ENCODE measurements around the gene FN1. TPM values are rescaled to one million over a fixed set of nuclear protein-coding genes. Genes with fewer than 3 reads are reported as not detected.

The FN1 gene
- total RNA-seq, 1 experiment from 2014 or later = 11.1 TPM

- TF ChIP-seq ATF3 (IDR thresholded peaks at IDR 0.05) = no peak
- TF ChIP-seq ZNF274 (IDR thresholded peaks at IDR 0.05; ENCODE audit: low read depth, low read length) = no peak
- no peak for TF ChIP-seq POLR2A (IDR thresholded peaks at IDR 0.05; ENCODE audit: borderline replicate concordance, extremely low read depth, insufficient read depth, insufficient read length)
- TF ChIP-seq TCF7L2 (IDR thresholded peaks at IDR 0.05; ENCODE audit: borderline replicate concordance, extremely low read depth, insufficient read depth, insufficient read length) = no peak
- TF ChIP-seq CEBPB (IDR thresholded peaks at IDR 0.05; ENCODE audit: low read depth) = no peak
- no peak for TF ChIP-seq EZH2 (IDR thresholded peaks at IDR 0.05)
- no peak for TF ChIP-seq YY1 (IDR thresholded peaks at IDR 0.05; ENCODE audit: extremely low read depth, insufficient replicate concordance, low read depth, low read length)
- TF ChIP-seq CBX3 (IDR thresholded peaks at IDR 0.05; ENCODE audit: low read depth) = no peak
- TF ChIP-seq CTCF (IDR thresholded peaks at IDR 0.05 in 2 of 3, conservative IDR thresholded peaks at IDR 0.05 in 1 of 3; ENCODE audit: borderline replicate concordance in 1 of 3, insufficient read depth in 1 of 3, low read depth in 2 of 3, low read length in 2 of 3) = no peak
- TF ChIP-seq ZBTB33 (IDR thresholded peaks at IDR 0.05; ENCODE audit: extremely low read depth, insufficient replicate concordance, low read length) = no peak
- no peak for TF ChIP-seq JUND (IDR thresholded peaks at IDR 0.05)
- Histone ChIP-seq H3K27ac (ENCODE audit: low read depth, low read length) (no peak overlapping the region), H3K9me3 (ENCODE audit: control insufficient read depth in 1 of 2, insufficient read depth in 1 of 2, low read depth in 1 of 2, low read length in 2 of 2) (no peaks in the 10 kb centered on the region), H3K4me3 (replicated peaks in 1 of 2; ENCODE audit: low read depth in 1 of 2, low read length in 2 of 2) (no peak overlapping the region), H3K4me2 (ENCODE audit: low read length) (no peak overlapping the region), H3K36me3 (ENCODE audit: control insufficient read depth in 1 of 2, insufficient read depth in 2 of 2, low read length in 2 of 2) (no peaks in the 10 kb centered on the region), H3K4me1 (ENCODE audit: control insufficient read depth in 1 of 2, insufficient read depth in 2 of 2, low read length in 2 of 2) (peaks cover 12 to 16% of the 10 kb centered on the region in 2 experiments), H3K9ac (ENCODE audit: low read length) (no peak overlapping the region), H3K79me2 (ENCODE audit: insufficient read depth, low read length) (no peaks in the 10 kb centered on the region), H3K9me2 (ENCODE audit: insufficient read depth) (no peaks in the 10 kb centered on the region), H3K27me3 (ENCODE audit: insufficient read depth, low read length) (no peaks in the 10 kb centered on the region), H4K20me1 (ENCODE audit: insufficient read depth) (no peaks in the 10 kb centered on the region), H2AFZ (ENCODE audit: low read depth, low read length, poor library complexity, severe bottlenecking) (no peak overlapping the region)
- ChIA-PET CTCF (no interaction called here), RAD21 (ENCODE audit: low non-redundant PET in 1 of 2, low total read pairs in 2 of 2, uncharacterized antibody in 2 of 2, unreplicated experiment in 2 of 2) (no interaction called here), POLR2A (no interaction called here)
- DNase-seq (ENCODE audit: low read depth, low spot score) (no peak), ATAC-seq (no peak)
- BruUV-seq (replicated peaks) = no TSS peak
- intact Hi-C loops (cut with micrococcal nuclease) = no loop called here
These were observed 6.4 kb downstream of the FN1 start for GRCh38 chr2:215429424-215429823.
